C4-2B (cell line): ENCODE measurements around the gene TRAPPC6A.
A peak's percentile ranks its signal among the peaks of the same experiment; 100 is the strongest.

Experiments
- ZFX ChIP-seq: fragments of 450-650 bp; IDR thresholded peaks from 2 replicates; pipeline ENCODE4 v1.6.1; 2017
- TF ChIP-seq, protein P1 (sequence below): fragments of 450-650 bp; conservative IDR thresholded peaks from 2 replicates; pipeline ENCODE4 v1.5.1; 2017; ENCODE audit warnings: mild to moderate bottlenecking

DNA sequence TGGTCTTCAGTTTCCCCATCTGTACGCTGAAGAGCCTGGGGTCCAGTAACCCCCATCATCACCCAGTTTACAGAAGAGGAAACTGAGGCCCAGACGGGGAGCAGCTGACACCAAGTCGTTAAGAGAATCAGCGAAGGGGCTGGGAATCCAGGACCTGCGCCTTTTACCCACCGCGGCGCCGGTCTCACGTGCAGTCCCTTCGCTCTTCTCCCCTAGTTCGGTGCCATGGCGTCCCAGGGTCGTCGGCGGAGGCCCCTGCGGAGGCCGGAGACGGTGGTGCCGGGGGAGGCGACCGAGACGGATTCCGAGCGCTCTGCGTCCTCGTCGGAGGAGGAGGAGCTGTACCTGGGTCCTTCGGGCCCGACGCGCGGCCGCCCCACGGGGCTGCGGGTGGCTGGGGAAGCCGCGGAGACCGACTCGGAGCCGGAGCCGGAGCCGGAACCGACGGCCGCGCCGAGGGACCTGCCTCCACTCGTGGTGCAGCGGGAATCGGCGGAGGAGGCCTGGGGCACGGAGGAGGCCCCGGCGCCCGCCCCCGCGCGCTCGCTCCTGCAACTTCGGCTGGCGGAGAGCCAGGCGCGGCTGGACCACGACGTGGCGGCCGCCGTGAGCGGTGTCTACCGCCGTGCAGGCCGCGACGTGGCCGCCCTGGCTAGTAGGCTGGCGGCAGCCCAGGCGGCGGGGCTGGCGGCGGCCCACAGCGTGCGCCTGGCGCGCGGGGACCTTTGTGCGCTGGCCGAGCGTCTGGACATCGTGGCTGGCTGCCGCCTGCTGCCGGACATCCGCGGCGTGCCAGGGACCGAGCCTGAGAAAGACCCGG is 1.2 kb upstream of the TRAPPC6A start:
- TF ChIP-seq, protein P1, sequence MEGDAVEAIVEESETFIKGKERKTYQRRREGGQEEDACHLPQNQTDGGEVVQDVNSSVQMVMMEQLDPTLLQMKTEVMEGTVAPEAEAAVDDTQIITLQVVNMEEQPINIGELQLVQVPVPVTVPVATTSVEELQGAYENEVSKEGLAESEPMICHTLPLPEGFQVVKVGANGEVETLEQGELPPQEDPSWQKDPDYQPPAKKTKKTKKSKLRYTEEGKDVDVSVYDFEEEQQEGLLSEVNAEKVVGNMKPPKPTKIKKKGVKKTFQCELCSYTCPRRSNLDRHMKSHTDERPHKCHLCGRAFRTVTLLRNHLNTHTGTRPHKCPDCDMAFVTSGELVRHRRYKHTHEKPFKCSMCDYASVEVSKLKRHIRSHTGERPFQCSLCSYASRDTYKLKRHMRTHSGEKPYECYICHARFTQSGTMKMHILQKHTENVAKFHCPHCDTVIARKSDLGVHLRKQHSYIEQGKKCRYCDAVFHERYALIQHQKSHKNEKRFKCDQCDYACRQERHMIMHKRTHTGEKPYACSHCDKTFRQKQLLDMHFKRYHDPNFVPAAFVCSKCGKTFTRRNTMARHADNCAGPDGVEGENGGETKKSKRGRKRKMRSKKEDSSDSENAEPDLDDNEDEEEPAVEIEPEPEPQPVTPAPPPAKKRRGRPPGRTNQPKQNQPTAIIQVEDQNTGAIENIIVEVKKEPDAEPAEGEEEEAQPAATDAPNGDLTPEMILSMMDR = no peak
- TF ChIP-seq ZFX = peak; percentile 82
